Adrenal gland (tissue), 12 donors: ENCODE data around the gene RASD2. TPM values are rescaled to one million over a fixed set of nuclear protein-coding genes. Genes with fewer than 3 reads are reported as not detected.

Experiments
- DNase-seq, 7 donors: peaks; one replicate each; pipeline ENCODE4 v3.0.0-alpha.2; 2019 to 2020
- H3K27ac ChIP-seq, 5 donors: fragments of 200-600 bp; sonication (generic) in 4 of 5; 1 replicate in 3 of 5; 2 replicates in 2 of 5; pipeline versions ENCODE4 v1.5.1 to v1.8.0; 2016 to 2020; ENCODE audit warnings: mild to moderate bottlenecking in 1 of 5
- H3K27me3 ChIP-seq: fragments of 200-600 bp; 2 replicates; pipeline ENCODE4 v1.8.0; 2021
- H3K36me3 ChIP-seq, 2 donors: fragments of 200-600 bp; replicated peaks in 1 of 2; 1 replicate in 1 of 2; 2 replicates in 1 of 2; pipeline versions ENCODE4 v1.5.1 to v1.8.0; 2018 to 2022
- H3K4me1 ChIP-seq, 2 donors: fragments of 200-600 bp; replicated peaks in 1 of 2; 1 replicate in 1 of 2; 2 replicates in 1 of 2; pipeline versions ENCODE4 v1.5.1 to v1.8.0; 2018 to 2021
- H3K4me3 ChIP-seq, 4 donors: fragments of 200-600 bp; sonication (generic) in 3 of 4; one replicate each; pipeline ENCODE4 v1.5.1; 2016 to 2018
- H3K9me3 ChIP-seq, 3 donors: fragments of 200-600 bp; sonication (generic) in 1 of 3; replicated peaks in 1 of 3; 1 replicate in 2 of 3; 2 replicates in 1 of 3; pipeline versions ENCODE4 v1.5.1 to v1.8.0; 2016 to 2021
- CTCF ChIP-seq, 6 experiments: fragments of 450-650 bp in 4 of 6; fragments of 200-600 bp in 2 of 6; sonication (generic) in 1 of 6; IDR thresholded peaks; 1 replicate in 5 of 6; 2 replicates in 1 of 6; pipeline versions ENCODE4 v1.5.1 to v1.8.0; 2016 to 2021; ENCODE audit warnings: antibody characterized with exemption in 6 of 6, mild to moderate bottlenecking in 2 of 6, moderate library complexity in 1 of 6
- POLR2A ChIP-seq, 2 donors: fragments of 450-650 bp; IDR thresholded peaks; one replicate each; pipeline ENCODE4 v1.6.1; 2017; ENCODE audit warnings: antibody characterized with exemption in 2 of 2, mild to moderate bottlenecking in 2 of 2, moderate library complexity in 1 of 2
- WGBS, 4 donors: extraction: QIAGEN DNeasy Blood & Tissue Kit in 2 of 4; methylation state at CpG; one replicate each; pipeline versions ENCODE4 v1.1.5 to v1.1.7; 2013 to 2017; 5-methylcytosine and 5-hydroxymethylcytosine counted together
- intact Hi-C, 2 donors: fragments of 100-400 bp; cut with DNase I; formaldehyde crosslinking; loops; one replicate each; pipeline versions ENCODE4 v1.14.1 to v1.15.0; 2022 to 2023
- polyA plus RNA-seq, 3 donors: library from polyadenylated mRNA; stranded (reverse); fragments of 200-250 nt in 2 of 3; fragments of 350-450 nt in 1 of 3; fragmentation: Illumina TruSeq in 1 of 3; extraction: RNeasy Lipid Tissue Mini Kit (QIAGEN cat#74804) in 1 of 3; gene quantifications; one replicate each; pipeline ENCODE4 v1.2.3, GENCODE V29; 2013 to 2014
- total RNA-seq, 9 donors: library from RNA; depleted of rRNA in 4 of 9; stranded (reverse); fragments of >200 nt in 4 of 9; fragments of 120-200 nt in 1 of 9; fragmentation: NEBNext Ultra II Directional in 1 of 9; extraction: Animal tissue kit (Norgen Biotek cat#: 25700) in 1 of 9; gene quantifications; one replicate each; pipeline versions ENCODE4 v1.1.0 to v1.2.4, GENCODE V29; 2013 to 2023
- donor health status: healthy with polysubstance abuse.
- donor health status: Bipolar disorder and iron deficiency.
- donor health status: DM: yes; HTN: yes; CAD: no.
- donor health status: DM: no; HTN: no; CAD: no.
- donor health status: DM: no; HTN: no; CAD: no.
- donor health status: DM: yes; HTN: yes; CAD: no.

The RASD2 gene
- total and polyA plus RNA-seq, 12 donors: 0.06 to 10.4 (median 3.4) TPM

- H3K27ac ChIP-seq: no peak overlapping the region
- 76 to 95% (median 93%) methylated on average over 6 of the region's 6 CpGs for WGBS, 4 donors
- intact Hi-C loops: no loop called here
- no peaks in the 10 kb centered on the region for H3K36me3 ChIP-seq
- DNase-seq: no peak
- no peak overlapping the region for H3K4me3 ChIP-seq
- no peak for TF ChIP-seq POLR2A (IDR thresholded peaks at IDR 0.05)
- no peak for TF ChIP-seq CTCF (IDR thresholded peaks at IDR 0.05)
- H3K4me1 ChIP-seq: peaks cover 0 to 6% of the 10 kb centered on the region in 2 donors
- H3K27me3 ChIP-seq: no peaks in the 10 kb centered on the region
- H3K9me3 ChIP-seq: no peaks in the 10 kb centered on the region
These were observed 9.4 kb upstream of the RASD2 start for GRCh38 chr22:35531202-35531601.

- Histone ChIP-seq H3K36me3 (no peaks in the 10 kb centered on the region), H3K4me3 (no peak overlapping the region), H3K4me1 (peaks cover 0 to 10% of the 10 kb centered on the region in 2 donors), H3K9me3 (no peaks in the 10 kb centered on the region), H3K27me3 (no peaks in the 10 kb centered on the region), H3K27ac (no peak overlapping the region)
- no peak for DNase-seq
- TF ChIP-seq POLR2A (IDR thresholded peaks at IDR 0.05) (no peak), CTCF (IDR thresholded peaks at IDR 0.05) (no peak)
- WGBS, 4 donors: 73 to 88% (median 78%) methylated on average over 2 of the region's 2 CpGs
- intact Hi-C loops: no loop called here
These were observed 9.0 kb upstream of the RASD2 start for GRCh38 chr22:35531676-35532075.

GRCh38 chr22:35533365-35534029 lies 7.1 kb upstream of the RASD2 start:
- 85 to 98% (median 94%) methylated on average over 6 of the region's 6 CpGs for WGBS, 4 donors
- H3K36me3 ChIP-seq: no peaks in the 10 kb centered on the region
- H3K4me3 ChIP-seq: no peak overlapping the region
- no peaks in the 10 kb centered on the region for H3K27me3 ChIP-seq
- peaks cover 0 to 13% of the 10 kb centered on the region in 2 donors for H3K4me1 ChIP-seq
- no peak overlapping the region for H3K27ac ChIP-seq
- intact Hi-C loops: no loop called here
- DNase-seq: no peak
- TF ChIP-seq CTCF (IDR thresholded peaks at IDR 0.05) (no peak), POLR2A (IDR thresholded peaks at IDR 0.05) (no peak)
- H3K9me3 ChIP-seq: no peaks in the 10 kb centered on the region

- H3K4me1 ChIP-seq: peaks cover 0 to 13% of the 10 kb centered on the region in 2 donors
- no peak for DNase-seq
- no peak overlapping the region for H3K4me3 ChIP-seq
- intact Hi-C loops: no loop called here
- H3K36me3 ChIP-seq: no peaks in the 10 kb centered on the region
- no peaks in the 10 kb centered on the region for H3K27me3 ChIP-seq
- H3K9me3 ChIP-seq: no peaks in the 10 kb centered on the region
- no peak overlapping the region for H3K27ac ChIP-seq
- 71 to 85% (median 80%) methylated on average over 3 of the region's 3 CpGs for WGBS, 4 donors
- no peak for TF ChIP-seq POLR2A (IDR thresholded peaks at IDR 0.05)
- TF ChIP-seq CTCF (IDR thresholded peaks at IDR 0.05): no peak
These were observed 6.5 kb upstream of the RASD2 start for GRCh38 chr22:35534091-35534490.
